ENCODE data around the gene GSTP1. TPM values are rescaled to one million over a fixed set of nuclear protein-coding genes. Genes with fewer than 3 reads are reported as not detected.
"Not testable (repeated sequence)": the region's sequence is repeated elsewhere in the genome, so short reads cannot be mapped to it uniquely, and the experiment has no call there.

The GSTP1 gene
- 393 TPM for total RNA-seq
- long read RNA-seq, transcript GSTP1-202 (7 exons, 961 nt), result major isoform, 166 of 207 reads
- long read RNA-seq, partial matches to known transcripts, result 34 of 207 reads
- long read RNA-seq, other reads (novel, unspliced or antisense), result 7 of 207 reads

DNA sequence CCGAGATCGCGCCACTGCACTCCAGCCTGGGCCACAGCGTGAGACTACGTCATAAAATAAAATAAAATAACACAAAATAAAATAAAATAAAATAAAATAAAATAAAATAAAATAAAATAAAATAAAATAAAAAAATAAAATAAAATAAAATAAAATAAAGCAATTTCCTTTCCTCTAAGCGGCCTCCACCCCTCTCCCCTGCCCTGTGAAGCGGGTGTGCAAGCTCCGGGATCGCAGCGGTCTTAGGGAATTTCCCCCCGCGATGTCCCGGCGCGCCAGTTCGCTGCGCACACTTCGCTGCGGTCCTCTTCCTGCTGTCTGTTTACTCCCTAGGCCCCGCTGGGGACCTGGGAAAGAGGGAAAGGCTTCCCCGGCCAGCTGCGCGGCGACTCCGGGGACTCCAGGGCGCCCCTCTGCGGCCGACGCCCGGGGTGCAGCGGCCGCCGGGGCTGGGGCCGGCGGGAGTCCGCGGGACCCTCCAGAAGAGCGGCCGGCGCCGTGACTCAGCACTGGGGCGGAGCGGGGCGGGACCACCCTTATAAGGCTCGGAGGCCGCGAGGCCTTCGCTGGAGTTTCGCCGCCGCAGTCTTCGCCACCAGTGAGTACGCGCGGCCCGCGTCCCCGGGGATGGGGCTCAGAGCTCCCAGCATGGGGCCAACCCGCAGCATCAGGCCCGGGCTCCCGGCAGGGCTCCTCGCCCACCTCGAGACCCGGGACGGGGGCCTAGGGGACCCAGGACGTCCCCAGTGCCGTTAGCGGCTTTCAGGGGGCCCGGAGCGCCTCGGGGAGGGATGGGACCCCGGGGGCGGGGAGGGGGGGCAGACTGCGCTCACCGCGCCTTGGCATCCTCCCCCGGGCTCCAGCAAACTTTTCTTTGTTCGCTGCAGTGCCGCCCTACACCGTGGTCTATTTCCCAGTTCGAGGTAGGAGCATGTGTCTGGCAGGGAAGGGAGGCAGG, at the start of gene GSTP1:
GSTP1 (plus strand) TSS at position 566 of the 958 bp plus-strand sequence; CDS start at position 598, 32 bp downstream.
- intact Hi-C loops (cut with DNase I), result loop anchor here (1.0 kb wide), 2 partner anchors 23 to 182 kb away; partner anchors contain the start of genes NDUFV1 and PPP1CA
- DNase-seq (ENCODE audit: missing footprints), result peak; percentile 97
- peak; percentile 98 for ATAC-seq

DNA sequence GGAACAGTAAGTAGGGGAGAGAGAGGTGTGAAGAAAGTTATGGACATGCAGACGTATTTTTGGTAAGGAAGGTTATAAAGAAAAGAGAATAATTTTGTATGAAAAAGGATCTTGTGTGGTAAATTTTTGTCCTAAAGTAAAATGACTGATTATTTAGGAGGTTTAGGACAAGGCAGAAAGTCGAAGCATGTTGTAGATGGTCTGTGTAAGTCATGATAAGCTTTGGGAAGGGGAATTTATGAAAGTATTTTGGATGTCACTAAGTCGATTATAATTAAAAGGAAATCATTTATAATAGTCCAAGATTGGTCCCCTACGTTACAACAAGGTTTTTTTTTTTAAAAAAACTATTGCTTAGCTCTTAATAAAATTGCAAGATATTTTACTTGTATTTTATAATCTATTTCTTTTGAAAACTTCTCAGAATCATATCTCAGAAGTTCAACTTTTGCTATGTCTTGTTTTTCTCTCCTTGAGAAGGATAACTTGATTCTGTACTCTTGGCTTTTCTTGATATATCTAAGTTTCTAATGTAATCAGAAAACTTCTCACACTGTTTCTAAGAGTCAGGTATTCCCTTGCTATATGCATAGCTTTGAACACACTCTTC, 49.4 kb upstream of the GSTP1 start:
- ATAC-seq (no peak), DNase-seq (ENCODE audit: missing footprints) (no peak)
- intact Hi-C loops (cut with DNase I), result no loop called here

DNA sequence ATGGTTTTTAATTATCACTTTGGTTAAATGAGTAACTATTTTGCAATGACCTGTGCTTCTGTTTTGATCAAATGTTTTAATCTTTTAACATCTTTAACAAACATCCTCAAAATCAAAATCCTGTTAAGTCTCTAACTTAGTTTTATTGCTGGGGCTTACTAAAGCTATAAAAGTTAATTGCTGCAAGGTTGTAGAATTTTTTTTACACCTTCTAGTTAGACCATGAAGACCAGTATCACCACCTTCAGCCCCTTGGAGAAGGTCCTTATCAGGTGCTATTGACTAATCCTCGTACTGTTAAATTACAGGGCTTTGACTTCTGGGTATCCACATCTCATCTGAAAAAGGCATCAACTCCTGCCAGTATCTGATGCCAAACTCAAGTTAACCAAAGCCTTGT, 48.1 kb upstream of the GSTP1 start:
- no peak for ATAC-seq
- intact Hi-C loops (cut with DNase I), result no loop called here

DNA sequence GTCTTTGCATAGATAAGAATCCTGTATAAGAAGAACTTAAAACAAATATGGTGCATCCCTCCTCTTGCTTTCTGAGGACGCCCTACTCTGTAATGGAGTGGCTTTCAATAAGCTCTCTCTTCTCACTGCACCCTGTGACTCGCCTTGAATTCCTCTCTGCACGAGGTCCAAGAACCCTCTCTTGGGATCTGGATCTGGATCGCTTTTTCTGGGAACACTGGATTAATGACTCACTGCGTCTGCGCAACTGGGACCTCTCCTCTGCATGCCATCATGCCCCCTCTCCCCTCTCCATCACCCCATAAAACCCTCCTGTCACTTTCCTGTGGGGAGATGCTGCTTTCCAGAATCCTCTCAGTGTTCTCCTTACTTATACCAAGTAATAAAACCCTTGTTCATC, 45.3 kb upstream of the GSTP1 start:
- DNase-seq (ENCODE audit: missing footprints) (no peak), ATAC-seq (no peak)
- intact Hi-C loops (cut with DNase I), result no loop called here

More for the DNA sequence above, 48.1 kb upstream of the GSTP1 start:
- DNase-seq (ENCODE audit: missing footprints), result no peak

DNA sequence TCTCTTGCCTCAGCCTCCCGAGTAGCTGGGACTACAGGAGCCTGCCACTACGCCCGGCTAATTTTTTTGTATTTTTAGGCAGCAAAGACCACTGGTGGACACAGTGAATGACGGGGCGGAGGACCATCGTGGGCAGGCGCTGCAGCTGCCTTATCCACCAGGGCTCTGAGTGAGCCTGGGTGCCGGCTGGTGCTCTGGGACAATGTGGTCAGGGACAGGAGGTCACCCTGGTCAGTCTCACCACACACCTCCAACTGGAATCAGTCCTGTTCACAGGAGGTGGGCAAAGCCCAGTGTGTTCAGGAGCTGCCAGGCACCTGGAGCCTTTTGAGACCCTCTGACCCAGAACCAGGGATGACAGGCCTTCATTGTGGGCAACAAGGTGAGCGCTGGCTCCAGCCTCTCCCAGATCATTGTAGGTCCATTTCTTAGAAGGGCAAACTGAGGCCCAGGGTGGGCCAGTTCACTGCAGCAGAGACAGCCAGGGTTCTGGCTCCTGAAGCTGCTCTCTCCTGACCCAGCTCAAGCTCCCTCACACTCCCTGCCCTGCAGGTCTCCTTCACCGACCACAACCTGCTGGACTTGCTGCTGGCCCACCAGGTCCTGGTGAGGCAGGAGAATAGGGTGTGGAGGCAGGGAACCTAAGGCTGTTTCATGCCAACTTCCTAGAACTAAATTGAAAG, 44.6 kb upstream of the GSTP1 start:
- ATAC-seq (no peak), DNase-seq (ENCODE audit: missing footprints) (no peak)
- intact Hi-C loops (cut with DNase I), result no loop called here

DNA sequence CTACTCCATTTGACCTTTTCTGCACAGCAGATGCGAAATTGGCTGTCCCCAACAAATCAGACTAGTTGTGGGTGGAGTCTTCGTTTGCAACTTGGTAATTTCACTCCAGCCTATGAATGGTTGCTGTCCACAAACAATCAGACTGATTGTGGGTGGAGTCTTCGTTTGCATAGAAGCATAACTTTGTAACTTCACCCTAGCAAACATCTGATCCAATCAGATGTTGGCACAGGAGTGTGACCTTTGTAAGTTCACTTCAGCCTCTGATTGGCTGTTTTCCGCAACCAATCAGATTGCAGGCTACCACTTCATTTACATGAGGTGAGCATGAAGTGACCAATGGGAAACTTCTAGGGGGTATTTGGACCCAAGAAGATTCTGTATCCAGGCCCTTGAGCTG, 44.1 kb upstream of the GSTP1 start:
- intact Hi-C loops (cut with DNase I), result no loop called here
- DNase-seq (ENCODE audit: missing footprints) (no peak), ATAC-seq (no peak)

DNA sequence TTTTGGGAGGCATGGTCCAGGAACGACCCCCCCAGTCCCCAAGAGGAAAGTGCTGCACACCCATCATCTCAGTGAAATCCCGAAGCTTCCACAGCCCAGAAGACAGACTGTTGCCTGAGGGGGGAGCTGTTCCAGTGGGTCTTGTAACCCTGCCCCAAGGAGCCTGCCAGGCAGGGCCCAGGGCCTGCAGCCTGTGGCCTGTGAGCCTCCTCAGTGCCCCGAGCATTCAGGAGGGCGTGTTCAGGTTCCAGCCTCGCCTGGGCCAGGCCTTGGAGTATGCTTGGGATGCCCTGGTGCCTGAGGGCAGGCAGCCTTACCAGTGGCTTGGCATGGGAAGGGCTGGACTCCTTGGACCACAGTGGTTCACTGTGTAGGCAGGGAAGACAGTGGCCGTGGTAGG, 42.4 kb upstream of the GSTP1 start:
- no peak for DNase-seq (ENCODE audit: missing footprints)
- intact Hi-C loops (cut with DNase I), result no loop called here
- no peak for ATAC-seq

DNA sequence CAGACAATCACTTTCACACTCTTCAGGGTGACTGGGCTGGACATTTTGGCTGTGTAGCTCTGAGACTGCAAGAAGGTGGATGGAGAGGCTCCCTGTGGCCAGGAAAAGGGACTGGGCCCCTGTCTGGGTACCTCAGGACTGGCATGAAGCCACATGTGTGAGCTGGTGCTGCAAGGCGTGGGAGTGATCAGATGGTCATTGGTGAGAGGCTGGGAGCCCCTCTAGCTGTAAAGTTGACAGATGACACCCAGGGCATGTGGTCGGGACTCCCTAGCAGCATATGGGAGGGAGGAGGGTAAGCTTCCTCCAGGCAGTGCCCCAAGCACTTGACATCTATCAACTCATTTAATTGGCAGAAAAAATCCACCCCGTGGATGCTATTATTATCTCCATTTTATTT, 41.4 kb upstream of the GSTP1 start:
- DNase-seq (ENCODE audit: missing footprints) (no peak), ATAC-seq (no peak)
- intact Hi-C loops (cut with DNase I), result no loop called here

DNA sequence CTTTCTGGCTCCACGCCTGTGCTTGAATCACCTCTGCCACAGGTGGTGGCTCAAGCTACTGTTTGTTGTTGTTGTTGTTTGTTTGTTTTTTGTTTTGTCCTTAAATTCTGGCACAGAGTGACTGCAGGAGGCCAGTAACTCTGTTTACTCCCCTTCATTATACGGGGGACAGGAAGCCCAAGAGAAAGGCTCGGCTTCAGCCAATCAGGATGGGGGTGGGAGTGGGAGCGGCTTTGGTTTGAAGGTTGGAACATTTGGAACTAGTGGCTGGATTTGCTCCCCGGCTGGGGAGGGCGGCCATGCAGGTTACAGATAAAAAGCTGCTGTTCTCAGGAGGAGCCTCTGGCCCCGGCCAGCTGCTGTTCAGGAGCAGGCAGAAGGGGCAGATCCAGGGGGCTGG, 40.6 kb upstream of the GSTP1 start:
- intact Hi-C loops (cut with DNase I), result no loop called here
- ATAC-seq, result no peak
- DNase-seq (ENCODE audit: missing footprints), result no peak

DNA sequence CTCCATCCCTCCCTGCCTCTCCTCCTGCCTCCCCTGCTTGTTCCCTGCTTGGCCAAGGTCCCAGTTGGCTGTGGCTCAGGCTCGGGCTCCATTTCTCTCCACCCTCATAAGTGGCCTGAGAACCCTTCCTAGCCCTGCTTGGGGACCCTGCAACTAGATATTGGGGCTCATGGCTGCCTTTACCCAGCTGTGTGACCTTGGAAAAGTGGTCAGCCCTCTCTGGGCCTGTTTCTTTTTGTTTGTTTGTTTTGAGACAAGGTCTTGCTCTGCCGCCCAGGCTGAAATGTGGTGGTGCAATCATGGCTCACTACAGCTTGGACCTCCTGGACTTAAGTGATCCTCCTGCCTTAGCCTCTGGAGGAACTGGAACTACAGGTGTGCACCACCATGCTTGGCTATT, 40.0 kb upstream of the GSTP1 start:
- intact Hi-C loops (cut with DNase I), result no loop called here
- DNase-seq (ENCODE audit: missing footprints) (no peak), ATAC-seq (no peak)

DNA sequence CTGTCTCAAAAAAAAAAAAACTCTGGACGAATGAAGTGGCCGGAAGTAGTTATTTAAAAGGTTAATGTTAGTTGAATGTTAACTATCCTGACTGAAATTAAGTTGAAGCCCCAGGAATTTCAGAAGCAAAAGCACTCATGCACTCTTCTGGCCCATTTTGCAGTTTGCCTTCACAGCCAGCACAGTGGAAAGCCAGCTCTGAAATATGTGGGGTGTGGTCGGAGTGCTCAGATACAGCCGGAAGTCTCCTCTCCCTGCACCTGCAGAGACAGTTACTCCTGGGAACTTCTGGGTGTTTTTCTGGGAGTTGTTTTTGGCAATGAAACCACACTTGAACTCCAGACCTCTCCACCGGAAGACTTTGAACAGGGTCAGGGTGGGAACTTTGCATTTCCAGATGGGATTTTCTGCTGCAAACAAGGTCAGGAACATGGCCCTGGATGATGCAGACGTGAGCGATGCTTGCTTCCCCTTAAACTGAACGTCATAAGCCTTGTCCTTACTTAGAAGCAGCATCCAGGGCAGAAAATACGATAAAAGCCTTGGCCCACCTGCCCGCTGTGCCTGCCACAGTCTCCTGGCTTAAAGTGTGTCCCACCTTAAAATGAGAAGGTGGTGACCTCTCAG, 38.9 kb upstream of the GSTP1 start:
- ATAC-seq (no peak), DNase-seq (ENCODE audit: missing footprints) (no peak)
- intact Hi-C loops (cut with DNase I), result no loop called here

DNA sequence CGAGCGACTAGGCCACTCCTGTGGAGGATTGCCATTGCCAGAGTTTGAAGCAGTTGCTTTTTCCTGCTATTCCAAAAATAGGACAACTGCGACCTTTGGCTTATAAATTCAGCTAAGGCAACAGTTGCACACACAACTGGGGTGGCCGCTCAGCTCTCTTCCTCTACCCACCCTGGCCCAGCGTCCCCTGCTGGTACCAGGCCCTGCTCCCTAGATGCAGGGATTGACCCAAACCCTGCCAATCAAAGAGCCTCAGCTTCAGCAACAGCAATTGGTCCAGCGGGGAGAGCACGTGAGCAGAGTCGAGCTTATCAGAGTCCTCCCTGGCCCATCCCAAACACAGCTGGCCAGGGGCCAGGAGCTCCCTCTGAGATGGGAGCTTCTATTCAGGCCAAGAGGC, 38.3 kb upstream of the GSTP1 start:
- intact Hi-C loops (cut with DNase I), result no loop called here
- DNase-seq (ENCODE audit: missing footprints) (peak; percentile 78), ATAC-seq (peak; percentile 84)

DNA sequence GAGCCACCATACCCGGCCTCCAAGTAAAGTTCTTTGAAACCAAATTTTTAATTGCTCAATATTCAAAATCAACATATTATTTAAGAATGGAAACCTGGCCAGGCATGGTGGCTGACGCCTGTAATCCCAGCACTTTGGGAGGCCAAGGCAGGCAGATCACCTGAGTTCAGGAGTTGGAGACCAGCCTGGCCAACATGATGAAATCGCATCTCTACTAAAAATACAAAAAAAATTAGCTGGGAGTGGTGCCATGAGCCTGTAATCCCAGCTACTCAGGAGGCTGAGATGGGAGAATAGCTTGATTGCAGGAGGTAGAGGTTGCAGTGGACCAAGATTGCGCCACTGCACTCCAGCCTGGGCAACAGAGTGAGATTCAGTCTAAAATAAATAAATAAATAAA, 35.5 kb upstream of the GSTP1 start:
- DNase-seq (ENCODE audit: missing footprints); intact Hi-C loops (cut with DNase I); ATAC-seq: not testable (repeated sequence)

DNA sequence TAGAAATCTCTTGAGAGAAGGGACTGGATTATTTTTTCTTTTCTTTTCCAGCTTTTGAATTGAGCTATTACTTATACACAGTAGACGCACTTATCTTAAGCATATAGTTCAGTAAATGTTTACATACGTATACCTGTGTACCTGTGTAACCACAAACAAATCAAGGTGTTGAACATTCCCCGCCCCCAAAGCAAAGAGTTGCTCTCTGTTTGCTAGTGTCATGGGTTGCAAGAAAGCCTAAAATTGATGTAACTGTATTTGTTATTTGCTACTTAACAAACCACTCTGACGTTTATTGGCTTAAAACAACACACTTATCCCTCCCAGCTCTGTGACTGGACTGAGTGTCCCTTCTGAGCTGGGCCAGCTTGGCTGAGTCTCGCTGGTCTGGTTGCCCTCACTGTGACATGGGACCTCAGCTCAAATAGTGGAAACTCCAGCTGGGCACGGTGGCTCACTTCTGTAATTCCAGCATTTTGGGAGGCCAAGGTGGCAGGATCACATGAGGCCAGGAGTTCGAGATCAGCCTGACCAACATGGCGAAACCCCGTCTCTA, 35.0 kb upstream of the GSTP1 start:
- DNase-seq (ENCODE audit: missing footprints) (no peak), ATAC-seq (no peak)
- intact Hi-C loops (cut with DNase I), result no loop called here

DNA sequence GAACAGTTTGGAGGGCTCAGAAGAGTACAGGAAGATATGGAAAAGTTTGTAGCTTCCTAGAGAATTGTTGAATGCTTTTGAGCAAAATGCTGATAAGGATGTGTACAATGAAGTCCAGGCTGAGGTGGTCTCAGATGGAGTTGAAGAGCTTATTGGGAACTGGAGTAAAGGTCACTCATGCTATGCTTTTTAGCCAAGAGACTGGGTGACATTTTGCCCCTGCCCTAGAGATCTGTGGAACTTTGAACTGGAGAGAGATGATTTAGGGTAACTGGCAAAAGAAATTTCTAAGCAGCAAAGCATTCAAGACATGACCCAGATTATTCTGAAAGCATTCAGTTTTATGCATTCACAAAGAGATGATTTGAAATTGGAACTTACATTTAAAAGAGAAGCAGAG, 32.5 kb upstream of the GSTP1 start:
- DNase-seq (ENCODE audit: missing footprints), result no peak
- intact Hi-C loops (cut with DNase I), result no loop called here
- ATAC-seq, result no peak

DNA sequence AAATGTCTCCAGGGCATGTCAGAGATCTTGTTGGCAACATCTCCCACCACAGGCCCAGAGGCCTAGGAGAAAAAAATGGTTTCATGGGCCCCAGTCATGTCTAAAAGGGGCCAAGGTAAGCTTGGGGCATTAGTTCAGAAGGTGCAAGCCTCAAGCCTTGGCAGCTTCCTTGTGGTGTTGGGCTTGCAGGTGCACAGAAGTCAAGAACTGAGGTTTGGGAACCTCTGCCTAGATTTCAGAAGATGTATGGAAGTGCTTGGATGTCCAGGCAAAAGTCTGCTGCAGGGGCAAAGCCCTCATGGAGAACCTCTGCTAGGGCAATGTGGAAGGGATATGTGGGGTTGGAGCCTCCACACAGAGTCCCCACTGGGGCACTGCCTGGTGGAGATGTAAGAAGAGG, 31.9 kb upstream of the GSTP1 start:
- intact Hi-C loops (cut with DNase I); ATAC-seq: not testable (repeated sequence)

DNA sequence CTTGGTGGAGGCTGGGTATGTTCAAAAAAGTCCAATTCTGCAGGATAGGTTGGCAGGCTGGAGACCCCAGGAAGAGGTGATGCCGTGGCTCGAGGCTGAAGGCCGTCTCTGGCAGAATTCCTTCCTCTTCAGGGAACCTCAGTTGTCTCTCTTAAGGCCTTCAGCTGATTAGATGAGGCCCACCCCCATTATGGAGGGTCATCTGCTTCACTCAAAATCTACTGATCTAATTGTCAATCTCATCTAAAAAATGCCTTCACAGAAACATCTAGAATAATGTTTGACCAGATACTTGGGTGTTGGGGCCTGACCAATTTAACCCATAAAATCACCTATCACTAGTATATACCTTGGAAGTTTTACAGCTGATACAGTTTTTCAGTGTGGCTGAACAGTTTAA, 27.4 kb upstream of the GSTP1 start:
- intact Hi-C loops (cut with DNase I), result no loop called here
- ATAC-seq, result no peak
- no peak for DNase-seq (ENCODE audit: missing footprints)

More for the DNA sequence above, 31.9 kb upstream of the GSTP1 start:
- not testable (repeated sequence) for DNase-seq (ENCODE audit: missing footprints)

DNA sequence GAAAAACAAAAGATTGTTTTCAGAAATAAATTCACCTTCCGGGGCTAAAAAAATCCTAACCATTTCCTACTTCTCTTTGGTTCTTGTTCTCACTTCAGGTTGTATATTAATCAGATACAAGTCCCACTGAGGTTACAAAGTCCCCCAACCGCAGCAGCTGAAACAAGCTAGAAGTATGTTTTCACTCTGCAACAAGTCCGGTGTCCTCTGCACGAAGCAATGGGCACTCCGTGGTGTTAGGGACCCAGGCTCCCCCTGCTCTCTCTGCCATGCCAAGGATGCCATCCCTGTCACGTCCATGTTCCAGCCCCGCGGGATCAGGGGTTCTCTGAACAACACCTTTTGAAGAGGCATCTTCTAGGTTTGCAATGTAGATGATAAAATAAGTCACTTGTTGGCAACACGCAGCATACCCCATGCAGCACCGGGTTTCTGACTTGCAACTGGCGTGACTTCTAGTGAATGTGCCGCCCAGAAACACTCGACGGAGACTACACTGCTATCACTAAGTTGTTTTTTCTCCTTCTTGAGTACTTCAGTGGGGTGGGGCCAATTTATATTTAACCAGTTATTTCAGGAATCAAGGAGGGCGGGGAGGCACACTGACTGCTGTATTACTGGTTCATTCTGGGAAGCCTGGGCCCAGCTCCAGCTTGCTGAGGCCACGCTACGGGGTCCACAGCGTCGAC, 25.4 kb upstream of the GSTP1 start:
- intact Hi-C loops (cut with DNase I), result no loop called here
- ATAC-seq, result peak; percentile 89
- DNase-seq (ENCODE audit: missing footprints), result peak; percentile 80

Data from Right ventricle myocardium inferior (tissue), 1 donor.